GM18873 (cell line): Measurements from ENCODE around the gene KLLN.
"Not testable (repeated sequence)": the region's sequence is repeated elsewhere in the genome, so short reads cannot be mapped to it uniquely, and the experiment has no call there.

Experiments used
- ATAC-seq: cut with Tn5 transposase; IDR thresholded peaks from one replicate; pipeline ENCODE4 v1.9.1; 2021; ENCODE audit warnings: mild to moderate bottlenecking, moderate library complexity, moderate number of reproducible peaks; ENCODE audit not compliant: unreplicated experiment, low FRiP score

Gene KLLN

GRCh38 chr10:87843714-87844113, 19.6 kb downstream of the KLLN start:
- no peak for ATAC-seq

- ATAC-seq: no peak
Observed at GRCh38 chr10:87842776-87843497, 20.4 kb downstream of the KLLN start.

GRCh38 chr10:87842220-87842641, 21.1 kb downstream of the KLLN start:
- no peak for ATAC-seq

- ATAC-seq: no peak
Observed at GRCh38 chr10:87841186-87841585, 22.1 kb downstream of the KLLN start.

GRCh38 chr10:87838650-87839049, 24.7 kb downstream of the KLLN start:
- no peak for ATAC-seq

GRCh38 chr10:87837445-87837844, 25.9 kb downstream of the KLLN start:
- ATAC-seq: no peak

- ATAC-seq: no peak
Observed at GRCh38 chr10:87836098-87836497, 27.2 kb downstream of the KLLN start.

GRCh38 chr10:87829986-87830729, 33.2 kb downstream of the KLLN start:
- no peak for ATAC-seq

- ATAC-seq: not testable (repeated sequence)
Observed at GRCh38 chr10:87829051-87829450, 34.3 kb downstream of the KLLN start.

- ATAC-seq: no peak
Observed at GRCh38 chr10:87827681-87828080, 35.7 kb downstream of the KLLN start.

GRCh38 chr10:87826653-87827052, 36.7 kb downstream of the KLLN start:
- no peak for ATAC-seq

GRCh38 chr10:87819289-87819585, 44.1 kb downstream of the KLLN start:
- ATAC-seq: no peak

GRCh38 chr10:87818505-87819288, 44.6 kb downstream of the KLLN start:
- ATAC-seq: peak; percentile 54

GRCh38 chr10:87817609-87818504, 45.5 kb downstream of the KLLN start, which contains the start of gene ATAD1:
Gene ATAD1, minus strand, starts transcription at chr10:87818226. Its CDS starts 3,627 bp downstream, at chr10:87814599.
- peak; percentile 59 for ATAC-seq

GRCh38 chr10:87816898-87817608, 46.3 kb downstream of the KLLN start:
- no peak for ATAC-seq

GRCh38 chr10:87816163-87816897, 47.0 kb downstream of the KLLN start:
- no peak for ATAC-seq
